ENCODE results near the gene TMEM255B.

GRCh38 chr13:113808058-113808834, 49.2 kb downstream of the TMEM255B start:
- TF ChIP-seq POLR2A (IDR thresholded peaks at IDR 0.05) (no peak), CTCF (IDR thresholded peaks at IDR 0.05) (no peak)

Measured in Peyer's patch (tissue), 4 donors.